Kidney tubule cell (primary cell): ENCODE results near the gene AARS1.
"Not testable (repeated sequence)": the region's sequence is repeated elsewhere in the genome, so short reads cannot be mapped to it uniquely, and the experiment has no call there.

ENCODE experiments used
- DNase-seq: peaks from one replicate; pipeline ENCODE4 v3.0.0-alpha.2; 2018; ENCODE audit warnings: low spot score

Gene AARS1

DNA sequence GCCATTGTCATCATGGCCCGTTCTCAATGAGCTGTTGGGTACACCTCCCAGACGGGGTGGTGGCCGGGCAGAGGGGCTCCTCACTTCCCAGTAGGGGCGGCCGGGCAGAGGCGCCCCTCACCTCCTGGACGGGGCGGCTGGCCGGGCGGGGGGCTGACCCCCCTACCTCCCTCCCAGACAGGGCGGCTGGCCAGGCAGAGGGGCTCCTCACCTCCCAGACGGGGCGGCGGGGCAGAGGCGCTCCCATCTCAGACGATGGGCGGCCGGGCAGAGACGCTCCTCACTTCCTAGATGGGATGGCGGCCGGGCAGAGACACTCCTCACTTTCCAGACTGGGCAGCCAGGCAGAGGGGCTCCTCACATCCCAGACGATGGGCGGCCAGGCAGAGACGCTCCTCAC is 64.7 kb downstream of the AARS1 start:
- DNase-seq, result not testable (repeated sequence)

GRCh38 chr16:70223971-70224513 is 65.3 kb downstream of the AARS1 start:
- DNase-seq, result not testable (repeated sequence)

GRCh38 chr16:70223216-70223615 is 66.1 kb downstream of the AARS1 start:
- DNase-seq, result not testable (repeated sequence)

DNA sequence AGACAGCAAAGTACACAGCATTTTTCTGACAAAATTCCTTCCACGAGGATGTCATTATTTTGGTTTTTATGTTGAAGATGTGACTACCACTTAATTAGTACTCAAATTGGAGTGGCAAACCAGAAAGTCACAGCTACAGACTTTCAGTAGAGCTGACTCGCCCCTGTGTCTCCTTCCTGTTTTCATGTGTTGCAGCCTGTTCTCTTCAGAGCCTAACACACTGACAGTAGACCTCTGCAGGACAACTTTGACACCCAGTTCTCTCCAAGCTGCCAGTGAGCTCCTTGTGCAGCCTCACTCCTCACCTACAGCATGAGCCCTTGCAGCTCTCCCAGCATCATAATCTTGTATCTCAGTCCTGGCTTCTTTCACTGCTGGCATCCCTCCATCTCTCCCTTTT is 66.7 kb downstream of the AARS1 start:
- not testable (repeated sequence) for DNase-seq

DNA sequence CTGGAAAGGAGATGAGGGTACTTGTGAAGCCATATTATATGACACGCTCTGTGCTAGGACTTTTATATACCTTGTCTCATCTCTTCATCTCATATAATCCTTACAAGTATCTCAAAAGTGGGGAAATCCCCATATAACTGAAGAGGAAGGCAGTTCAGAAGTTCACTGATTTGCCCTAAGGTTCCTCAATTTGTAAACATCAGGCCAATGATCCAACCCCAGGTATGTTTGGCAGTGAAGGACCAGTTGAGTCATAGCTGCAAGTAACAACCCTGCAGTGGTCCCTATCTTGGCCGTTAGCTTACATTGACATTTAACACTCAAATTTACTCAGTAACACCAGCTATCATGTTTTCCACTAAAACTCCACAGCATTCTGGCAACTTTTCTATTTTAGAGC is 70.7 kb downstream of the AARS1 start:
- DNase-seq, result not testable (repeated sequence)

DNA sequence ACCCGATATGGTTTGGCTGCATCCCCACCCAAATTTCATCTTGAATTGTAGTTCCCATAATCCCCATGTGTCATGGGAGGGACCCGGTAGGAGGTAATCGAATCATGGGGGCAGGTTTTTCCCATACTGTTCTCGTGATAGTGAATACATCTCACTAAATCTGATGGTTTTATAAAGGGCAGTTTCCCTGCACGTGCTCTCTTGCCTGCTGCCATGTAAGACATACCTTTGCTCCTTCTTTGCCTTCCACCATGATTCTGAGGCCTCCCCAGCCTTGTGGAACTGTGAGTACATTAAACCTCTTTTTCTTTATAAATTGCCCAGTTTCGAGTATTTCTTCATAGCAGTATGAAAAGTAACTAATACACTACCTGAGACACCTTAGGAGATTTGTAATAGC is 82.9 kb downstream of the AARS1 start:
- DNase-seq, result not testable (repeated sequence)

- DNase-seq, result not testable (repeated sequence)
These were observed 84.5 kb downstream of the AARS1 start for GRCh38 chr16:70204668-70205405.

GRCh38 chr16:70204010-70204409 is 85.3 kb downstream of the AARS1 start:
- not testable (repeated sequence) for DNase-seq

- not testable (repeated sequence) for DNase-seq
These were observed 85.8 kb downstream of the AARS1 start for GRCh38 chr16:70203508-70203907.
